H1 (cell line): ENCODE data around the gene OR10H1. TPM values are rescaled to one million over a fixed set of nuclear protein-coding genes. Genes with fewer than 3 reads are reported as not detected.
"Not testable (repeated sequence)": the region's sequence is repeated elsewhere in the genome, so short reads cannot be mapped to it uniquely, and the experiment has no call there.

Source experiments
- CTCF ChIA-PET: fragments of 300-600 bp; sonication (Branson Sonifier 250); formaldehyde crosslinking; loops from one replicate; lab custom pipeline; 2021; ENCODE audit not compliant: partially characterized antibody; lab: Charles Lee
- POLR2A ChIA-PET: fragments of 300-600 bp; sonication (Branson Sonifier 250); formaldehyde crosslinking; loops from one replicate; lab custom pipeline; 2021; ENCODE audit warnings: inconsistent platforms; ENCODE audit not compliant: partially characterized antibody; lab: Charles Lee
- DNase-seq, 2 experiments: peaks; one replicate each; pipeline versions ENCODE4 v3.0.0 to v3.0.0-alpha.2; 2010 to 2022; ENCODE audit warnings: low spot score in 2 of 2, low read depth in 1 of 2, mixed read lengths in 1 of 2
- FAIRE-seq: peaks from 2 replicates; lab custom pipeline; 2011; peaks lifted over from hg19 to GRCh38; lab: Jason Lieb, UNC
- H2AFZ ChIP-seq: 2 replicates; pipeline ENCODE4 v1.8.1; 2012; ENCODE audit warnings: low read length, inconsistent platforms
- H2AK5ac ChIP-seq: 2 replicates; pipeline ENCODE4 v1.6.1; 2013; ENCODE audit warnings: low read depth, low read length
- H2BK120ac ChIP-seq: replicated peaks from 2 replicates; pipeline ENCODE3; 2013; ENCODE audit warnings: low read depth, low read length, inconsistent platforms
- H2BK12ac ChIP-seq: 2 replicates; pipeline ENCODE4 v1.6.1; 2013; ENCODE audit warnings: low read depth, low read length
- H2BK15ac ChIP-seq: 2 replicates; pipeline ENCODE4 v1.6.1; 2013; ENCODE audit warnings: low read length
- H2BK20ac ChIP-seq: 2 replicates; pipeline ENCODE4 v1.6.1; 2013; ENCODE audit warnings: low read length
- H2BK5ac ChIP-seq: 2 replicates; pipeline ENCODE4 v1.6.1; 2013; ENCODE audit warnings: low read depth, low read length
- H3K14ac ChIP-seq: 2 replicates; pipeline ENCODE4 v1.6.1; 2013; ENCODE audit warnings: inconsistent platforms; ENCODE audit not compliant: insufficient read length
- H3K18ac ChIP-seq: 2 replicates; pipeline ENCODE4 v1.6.1; 2013; ENCODE audit warnings: low read length; ENCODE audit errors: extremely low read depth
- H3K23ac ChIP-seq: 2 replicates; pipeline ENCODE4 v1.6.1; 2013; ENCODE audit warnings: inconsistent platforms; ENCODE audit not compliant: insufficient read length
- H3K23me2 ChIP-seq: 2 replicates; pipeline ENCODE4 v1.6.1; 2013; ENCODE audit warnings: low read depth, low read length
- H3K27ac ChIP-seq: 2 replicates; pipeline ENCODE4 v1.6.1; 2011; ENCODE audit warnings: low read depth, low read length, inconsistent platforms
- H3K27me3 ChIP-seq, 4 experiments: replicated peaks in 1 of 4; 1 replicate in 1 of 4; 2 replicates in 3 of 4; pipeline versions ENCODE4 v1.6.1 to v1.8.1; 2011 to 2013; ENCODE audit warnings: low read length in 3 of 4, mild to moderate bottlenecking in 3 of 4, inconsistent platforms in 2 of 4, mixed read lengths in 2 of 4, moderate library complexity in 1 of 4; ENCODE audit not compliant: control insufficient read depth in 3 of 4, insufficient read depth in 3 of 4; ENCODE audit errors: extremely low read depth in 1 of 4
- H3K36me3 ChIP-seq, 4 experiments: 2 replicates each; pipeline versions ENCODE4 v1.6.1 to v1.8.1; 2011 to 2013; ENCODE audit warnings: mild to moderate bottlenecking in 4 of 4, low read length in 3 of 4, moderate library complexity in 2 of 4, control low read depth in 1 of 4, inconsistent platforms in 1 of 4; ENCODE audit not compliant: insufficient read depth in 4 of 4, control insufficient read depth in 2 of 4
- H3K4ac ChIP-seq: replicated peaks from 2 replicates; pipeline ENCODE3; 2013; ENCODE audit warnings: low read length, low read depth, mixed read lengths, inconsistent platforms; ENCODE audit not compliant: insufficient read length
- H3K4me1 ChIP-seq, 4 experiments: replicated peaks in 1 of 4; 1 replicate in 1 of 4; 2 replicates in 3 of 4; pipeline versions ENCODE4 v1.6.1 to v1.8.1; 2011 to 2013; ENCODE audit warnings: low read length in 3 of 4, inconsistent platforms in 2 of 4, mixed read lengths in 1 of 4; ENCODE audit not compliant: insufficient read depth in 4 of 4, control insufficient read depth in 3 of 4
- H3K4me2 ChIP-seq, 2 experiments: 2 replicates each; pipeline versions ENCODE4 v1.6.1 to v1.8.1; 2011 to 2013; ENCODE audit warnings: low read depth in 2 of 2, low read length in 2 of 2, control low read depth in 1 of 2, inconsistent platforms in 1 of 2, mild to moderate bottlenecking in 1 of 2; ENCODE audit not compliant: insufficient read depth in 1 of 2
- H3K4me3 ChIP-seq, 4 experiments: fragments of 200-600, 300-600 bp in 1 of 4; sonication (generic), shearing (Covaris generic), sonication (Bioruptor Twin) in 1 of 4; 2 replicates each; pipeline versions ENCODE4 v1.5.1 to v1.8.1; 2011 to 2016; ENCODE audit warnings: low read length in 4 of 4, low read depth in 3 of 4, control low read depth in 2 of 4, inconsistent platforms in 2 of 4, mild to moderate bottlenecking in 2 of 4, mixed read lengths in 1 of 4, moderate library complexity in 1 of 4; ENCODE audit not compliant: insufficient read depth in 2 of 4; ENCODE audit errors: extremely low read depth in 1 of 4
- H3K56ac ChIP-seq: replicated peaks from 2 replicates; pipeline ENCODE3; 2013; ENCODE audit warnings: low read depth, mild to moderate bottlenecking, mixed read lengths, low read length, inconsistent platforms; ENCODE audit not compliant: insufficient read length
- H3K79me1 ChIP-seq: 2 replicates; pipeline ENCODE4 v1.6.1; 2013; ENCODE audit warnings: low read depth, low read length, control low read depth
- H3K79me2 ChIP-seq, 2 experiments: 2 replicates each; pipeline versions ENCODE4 v1.6.1 to v1.8.1; 2012 to 2013; ENCODE audit warnings: low read length in 2 of 2, mild to moderate bottlenecking in 2 of 2, inconsistent platforms in 1 of 2; ENCODE audit not compliant: insufficient read depth in 2 of 2, control insufficient read depth in 1 of 2
- H3K9ac ChIP-seq, 4 experiments: replicated peaks in 1 of 4; 1 replicate in 1 of 4; 2 replicates in 3 of 4; pipeline versions ENCODE4 v1.6.1 to v1.8.1; 2011 to 2013; ENCODE audit warnings: low read depth in 3 of 4, low read length in 3 of 4, control low read depth in 2 of 4, mild to moderate bottlenecking in 2 of 4, moderate library complexity in 2 of 4, inconsistent platforms in 1 of 4; ENCODE audit errors: extremely low read depth in 1 of 4
- H3K9me3 ChIP-seq, 2 experiments: 2 replicates each; pipeline versions ENCODE4 v1.6.1 to v1.8.1; 2012 to 2013; ENCODE audit warnings: mild to moderate bottlenecking in 2 of 2, moderate library complexity in 2 of 2, control low read depth in 1 of 2, inconsistent platforms in 1 of 2, low read depth in 1 of 2, low read length in 1 of 2, mixed read lengths in 1 of 2; ENCODE audit not compliant: insufficient read depth in 2 of 2
- H4K20me1 ChIP-seq, 2 experiments: replicated peaks in 1 of 2; 2 replicates each; pipeline versions ENCODE3 to v1.8.1; 2011 to 2013; ENCODE audit warnings: inconsistent platforms in 2 of 2, low read length in 2 of 2, mild to moderate bottlenecking in 1 of 2; ENCODE audit not compliant: insufficient read depth in 2 of 2, control insufficient read depth in 1 of 2
- H4K5ac ChIP-seq: 2 replicates; pipeline ENCODE4 v1.6.1; 2013; ENCODE audit warnings: low read length, low read depth, mixed read lengths, inconsistent platforms; ENCODE audit not compliant: insufficient read length
- H4K8ac ChIP-seq: 2 replicates; pipeline ENCODE4 v1.8.0; 2013; ENCODE audit warnings: mild to moderate bottlenecking, moderate library complexity, low read length, inconsistent platforms; ENCODE audit not compliant: insufficient read depth; ENCODE audit errors: extremely low read depth
- H4K91ac ChIP-seq: replicated peaks from 2 replicates; pipeline ENCODE3; 2013; ENCODE audit warnings: low read length, mixed read lengths, inconsistent platforms; ENCODE audit not compliant: insufficient read length
- CBX8 ChIP-seq: fragments of 300-800, 300-1000 bp; sonication (generic); IDR thresholded peaks from 2 replicates; pipeline ENCODE4 v1.7.1; 2016; ENCODE audit warnings: low read depth, low read length, borderline replicate concordance
- ZNF274 ChIP-seq: IDR thresholded peaks from 2 replicates; pipeline ENCODE4 v1.7.0; 2012; ENCODE audit warnings: low read length, borderline replicate concordance; ENCODE audit errors: extremely low read depth
- WGBS, 2 experiments: shearing (Covaris generic) in 1 of 2; methylation state at CpG; one replicate each; pipeline versions ENCODE4 v1.1.6 to v1.1.7; 2013 to 2015; ENCODE audit warnings: low lambda C conversion rate in 2 of 2, mixed read lengths in 2 of 2, inconsistent platforms in 1 of 2, low coverage in 1 of 2, missing lambda C conversion rate in 1 of 2; ENCODE audit not compliant: insufficient replicate concordance in 2 of 2, insufficient coverage in 1 of 2, insufficient read length in 1 of 2; ENCODE audit errors: extremely low coverage in 1 of 2, missing lambda C conversion rate in 1 of 2; 5-methylcytosine and 5-hydroxymethylcytosine counted together
- polyA plus RNA-seq, 7 experiments: library from polyadenylated mRNA; depleted of rRNA in 3 of 7; stranded (reverse) in 5 of 7; unstranded in 2 of 7; fragments of >200 nt in 5 of 7; fragments of 200-250 nt in 2 of 7; gene quantifications; 1 replicate in 5 of 7; 2 replicates in 1 of 7; 4 replicates in 1 of 7; pipeline versions ENCODE4 v1.2.1 to v1.2.3, GENCODE V29; 2011 to 2013; ENCODE audit warnings: missing spikeins in 2 of 7, mixed read lengths in 2 of 7
- total RNA-seq: library from RNA; stranded (reverse); fragmentation: NEBNext Ultra II Directional; extraction: Animal tissue kit (Norgen Biotek cat#: 25700); gene quantifications from 2 replicates; pipeline ENCODE4 v1.2.1, GENCODE V29; 2021

Gene OR10H1
- total and polyA plus RNA-seq, 2 of the 8 experiments (the other 6 are each of a cell fraction or from before 2014, with no cell fraction given) = not detected

- TF ChIP-seq ZNF274 = no peak
- TF ChIP-seq CBX8 = no peak
- TF ChIP-seq, all 59 proteins: peak for 0
These were observed 31.5 kb upstream of the OR10H1 start (continued) for GRCh38 chr19:15846923-15847322.

GRCh38 chr19:15843894-15844222 is 28.4 kb upstream of the OR10H1 start:
- POLR2A ChIA-PET, H3K23ac ChIP-seq, H3K79me1 ChIP-seq, H3K14ac ChIP-seq, H2BK5ac ChIP-seq, H3K4me1 ChIP-seq, H2AFZ ChIP-seq, H2BK120ac ChIP-seq, H3K27ac ChIP-seq, H3K56ac ChIP-seq, H3K79me2 ChIP-seq, H4K91ac ChIP-seq, FAIRE-seq, H3K4me3 ChIP-seq, H3K9ac ChIP-seq, H3K18ac ChIP-seq, H2BK15ac ChIP-seq, H4K5ac ChIP-seq, H3K36me3 ChIP-seq, H4K20me1 ChIP-seq, H2BK12ac ChIP-seq, H4K8ac ChIP-seq, DNase-seq, H2AK5ac ChIP-seq, H3K4ac ChIP-seq, H3K23me2 ChIP-seq, H3K4me2 ChIP-seq, CTCF ChIA-PET, H2BK20ac ChIP-seq, H3K27me3 ChIP-seq: not testable (repeated sequence)
- peaks cover 36 to 70% of the 10 kb centered on the region in 2 experiments for H3K9me3 ChIP-seq
- 69% methylated on average over 8 of the region's 8 CpGs; no CpG with 5 or more reads in 1 of the 2 experiments for WGBS, 2 experiments
